ENCODE measurements around the gene SWAP70. TPM values are rescaled to one million over a fixed set of nuclear protein-coding genes. Genes with fewer than 3 reads are reported as not detected.

The SWAP70 gene
- total and polyA plus RNA-seq, 9 of the 15 experiments (the other 6 are each of a cell fraction or from before 2014, with no cell fraction given) = 1.7 to 4.9 (median 3.9) TPM

DNA sequence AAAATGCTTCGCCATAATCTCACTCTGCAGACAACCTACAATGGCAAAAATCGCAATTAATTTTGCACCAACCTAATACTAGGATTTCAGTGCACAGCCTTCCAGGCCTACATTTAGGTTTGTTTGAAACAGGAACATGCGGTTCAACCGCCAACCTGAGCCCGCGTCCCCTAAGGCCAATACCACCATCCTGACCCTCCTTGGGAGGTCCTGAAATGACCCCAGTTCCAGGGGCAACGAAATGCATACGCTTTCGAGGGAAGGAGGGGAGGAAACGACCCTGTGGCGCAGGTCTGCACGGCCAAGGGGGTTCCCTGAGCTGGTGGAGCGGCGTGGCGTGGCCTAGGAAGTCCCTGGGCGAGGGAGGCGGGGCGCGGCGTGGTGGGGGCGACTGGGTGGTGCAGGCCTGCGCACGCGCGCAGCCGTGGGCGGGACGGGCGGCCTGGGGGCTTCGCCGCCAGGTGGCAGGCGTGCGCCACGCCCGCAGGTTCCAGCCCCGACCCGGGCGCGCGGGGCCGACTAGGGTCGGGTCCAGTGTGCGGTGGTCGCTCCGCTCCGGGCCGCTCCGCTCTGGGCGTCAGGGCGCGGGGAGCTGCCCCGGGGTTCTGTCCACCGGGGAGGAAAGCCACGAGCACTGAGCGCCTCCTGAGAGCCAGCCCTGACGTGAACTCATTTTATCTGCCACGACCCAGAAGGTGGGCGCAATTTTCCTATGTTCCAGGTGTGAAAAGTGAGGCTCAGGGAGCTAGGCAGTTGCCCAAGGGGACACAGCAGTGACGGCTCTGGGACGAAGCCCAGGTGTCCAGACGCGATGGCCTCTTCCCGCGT lies 94.1 kb downstream of the SWAP70 start (continued):
- TF ChIP-seq, protein P1, sequence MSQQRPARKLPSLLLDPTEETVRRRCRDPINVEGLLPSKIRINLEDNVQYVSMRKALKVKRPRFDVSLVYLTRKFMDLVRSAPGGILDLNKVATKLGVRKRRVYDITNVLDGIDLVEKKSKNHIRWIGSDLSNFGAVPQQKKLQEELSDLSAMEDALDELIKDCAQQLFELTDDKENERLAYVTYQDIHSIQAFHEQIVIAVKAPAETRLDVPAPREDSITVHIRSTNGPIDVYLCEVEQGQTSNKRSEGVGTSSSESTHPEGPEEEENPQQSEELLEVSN (IDR thresholded peaks at IDR 0.05; ENCODE audit: borderline replicate concordance in 1 of 2, extremely low read depth in 1 of 2, insufficient read depth in 1 of 2, insufficient read length in 1 of 2, low read depth in 1 of 2, low read length in 1 of 2, poor library complexity in 1 of 2, severe bottlenecking in 1 of 2) = peak; percentile 72 to 90
- no peak for TF ChIP-seq ASH1L (IDR thresholded peaks at IDR 0.05; ENCODE audit: borderline replicate concordance, low read depth, partially characterized antibody)
- TF ChIP-seq ZNF445 (CRISPR knock-in tag; IDR thresholded peaks at IDR 0.05; ENCODE audit: low read depth) = no peak
- TF ChIP-seq CCAR2 (IDR thresholded peaks at IDR 0.05; ENCODE audit: low read depth, low read length) = no peak
- no peak for TF ChIP-seq PURB (CRISPR knock-in tag; IDR thresholded peaks at IDR 0.05; ENCODE audit: low read depth)
- no peak; the same call in 1 of the 2 replicates for TF ChIP-seq HCFC1 (IDR thresholded peaks at IDR 0.05; ENCODE audit: low read depth, low read length)
- TF ChIP-seq MCM7 (IDR thresholded peaks at IDR 0.05) = no peak
- TF ChIP-seq DACH1 (IDR thresholded peaks at IDR 0.05; ENCODE audit: partially characterized antibody) = no peak
- TF ChIP-seq RBBP5 (IDR thresholded peaks at IDR 0.05; ENCODE audit: borderline replicate concordance, insufficient read depth, low read length, poor library complexity, severe bottlenecking) = no peak
- no peak for TF ChIP-seq RFX5 (IDR thresholded peaks at IDR 0.05; ENCODE audit: low read depth, low read length)
- TF ChIP-seq NFYB (IDR thresholded peaks at IDR 0.05; ENCODE audit: extremely low read depth, insufficient read length) = no peak
- no peak for TF ChIP-seq RHOXF2B (CRISPR knock-in tag; conservative IDR thresholded peaks at IDR 0.05)
- TF ChIP-seq PHB (CRISPR knock-in tag; IDR thresholded peaks at IDR 0.05) = no peak
- TF ChIP-seq, protein P2, sequence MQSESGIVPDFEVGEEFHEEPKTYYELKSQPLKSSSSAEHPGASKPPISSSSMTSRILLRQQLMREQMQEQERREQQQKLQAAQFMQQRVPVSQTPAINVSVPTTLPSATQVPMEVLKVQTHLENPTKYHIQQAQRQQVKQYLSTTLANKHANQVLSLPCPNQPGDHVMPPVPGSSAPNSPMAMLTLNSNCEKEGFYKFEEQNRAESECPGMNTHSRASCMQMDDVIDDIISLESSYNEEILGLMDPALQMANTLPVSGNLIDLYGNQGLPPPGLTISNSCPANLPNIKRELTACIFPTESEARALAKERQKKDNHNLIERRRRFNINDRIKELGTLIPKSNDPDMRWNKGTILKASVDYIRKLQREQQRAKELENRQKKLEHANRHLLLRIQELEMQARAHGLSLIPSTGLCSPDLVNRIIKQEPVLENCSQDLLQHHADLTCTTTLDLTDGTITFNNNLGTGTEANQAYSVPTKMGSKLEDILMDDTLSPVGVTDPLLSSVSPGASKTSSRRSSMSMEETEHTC (IDR thresholded peaks at IDR 0.05) = no peak
- TF ChIP-seq CBX3 (IDR thresholded peaks at IDR 0.05; ENCODE audit: borderline replicate concordance in 1 of 2, low read length in 2 of 2) = no peak
- TF ChIP-seq HNRNPK (IDR thresholded peaks at IDR 0.05; ENCODE audit: low read depth, low read length, poor library complexity, severe bottlenecking) = no peak
- TF ChIP-seq TCF7 (IDR thresholded peaks at IDR 0.05; ENCODE audit: borderline replicate concordance) = no peak
- no peak for TF ChIP-seq ZNF146 (CRISPR knock-in tag; IDR thresholded peaks at IDR 0.05; ENCODE audit: unreplicated experiment)
- no peak for TF ChIP-seq ZNF644 (tag; IDR thresholded peaks at IDR 0.05; ENCODE audit: low read depth)

All from K562 (cell line).